PC-9 (cell line): ENCODE data around the gene UBE2D4. TPM values are rescaled to one million over a fixed set of nuclear protein-coding genes. Genes with fewer than 3 reads are reported as not detected.

ENCODE experiments used
- Bru-seq: library from RNA; stranded (reverse); fragments of 400-500 nt; gene quantifications from one replicate; lab custom pipeline; 2021; lab: Mats Ljungman, UMichigan
- BruChase-seq, 2 experiments: library from RNA; stranded (reverse); fragments of 400-500 nt; gene quantifications; one replicate each; lab custom pipeline; 2021; lab: Mats Ljungman, UMichigan
- BruUV-seq: library from RNA; stranded (reverse); fragments of 400-500 nt; replicated peaks from 2 replicates; lab custom pipeline; 2021; lab: Mats Ljungman, UMichigan
- CTCF ChIA-PET: fragments of 300-600 bp; sonication (Branson Sonifier 250); formaldehyde crosslinking; loops from one replicate; lab custom pipeline; 2022; ENCODE audit warnings: antibody characterized with exemption; lab: Charles Lee
- POLR2A ChIA-PET: fragments of 300-600 bp; sonication (Branson Sonifier 250); formaldehyde crosslinking; loops from one replicate; lab custom pipeline; 2022; ENCODE audit warnings: antibody characterized with exemption; ENCODE audit not compliant: unreplicated experiment; lab: Charles Lee
- DNase-seq, 2 experiments: peaks; one replicate each; pipeline versions ENCODE4 v3.0.0 to v3.0.0-alpha.2; 2015 to 2022; ENCODE audit warnings: mixed read lengths in 1 of 2
- H2AFZ ChIP-seq: fragments of 200-600 bp; sonication (generic); 2 replicates; pipeline ENCODE4 v1.8.1; 2017; ENCODE audit warnings: antibody characterized with exemption
- H3F3A ChIP-seq: fragments of 200-600 bp; sonication (generic); 2 replicates; pipeline ENCODE4 v1.8.1; 2017; ENCODE audit warnings: antibody characterized with exemption, mild to moderate bottlenecking, low read depth; ENCODE audit not compliant: insufficient read depth
- H3K27ac ChIP-seq: fragments of 200-600 bp; sonication (generic); 2 replicates; pipeline ENCODE4 v1.6.1; 2016; ENCODE audit warnings: mixed run types
- H3K27me3 ChIP-seq: fragments of 200-600 bp; sonication (generic); 2 replicates; pipeline ENCODE4 v1.6.1; 2016; ENCODE audit warnings: low read depth, mixed run types; ENCODE audit not compliant: insufficient read depth
- H3K36me3 ChIP-seq: fragments of 200-600 bp; sonication (generic); 2 replicates; pipeline ENCODE4 v1.6.1; 2016; ENCODE audit warnings: low read depth, mixed run types
- H3K4me1 ChIP-seq: fragments of 200-600 bp; sonication (generic); replicated peaks from 2 replicates; pipeline ENCODE4 v1.6.1; 2016; ENCODE audit warnings: mixed run types; ENCODE audit not compliant: insufficient read depth
- H3K4me2 ChIP-seq: fragments of 200-600 bp; sonication (generic); 2 replicates; pipeline ENCODE4 v1.6.1; 2017; ENCODE audit warnings: mixed run types
- H3K4me3 ChIP-seq: fragments of 200-600 bp; sonication (generic); 2 replicates; pipeline ENCODE4 v1.6.1; 2016; ENCODE audit warnings: mixed run types
- H3K79me2 ChIP-seq: fragments of 200-600 bp; sonication (generic); 2 replicates; pipeline ENCODE4 v1.6.1; 2017; ENCODE audit warnings: low read depth, mixed run types
- H3K9me2 ChIP-seq: fragments of 200-600 bp; sonication (generic); 2 replicates; pipeline ENCODE4 v1.8.1; 2017; ENCODE audit warnings: mild to moderate bottlenecking; ENCODE audit not compliant: insufficient read depth
- H3K9me3 ChIP-seq: fragments of 200-600 bp; sonication (generic); 2 replicates; pipeline ENCODE4 v1.8.1; 2016; ENCODE audit warnings: low read depth; ENCODE audit not compliant: insufficient read depth
- H4K20me1 ChIP-seq: fragments of 200-600 bp; sonication (generic); 2 replicates; pipeline ENCODE4 v1.8.1; 2017; ENCODE audit not compliant: insufficient read depth
- EZH2 ChIP-seq: fragments of 200-600 bp; sonication (generic); IDR thresholded peaks from 2 replicates; pipeline ENCODE4 v1.8.0; 2017; ENCODE audit warnings: antibody characterized with exemption, low read depth
- intact Hi-C: fragments of 100-400 bp; cut with micrococcal nuclease; formaldehyde crosslinking; loops from one replicate; pipeline ENCODE4 v1.10.0; 2022; ENCODE audit not compliant: unreplicated experiment
- long read RNA-seq: library from polyadenylated mRNA; stranded (forward); transcript quantifications from one replicate; pipeline ENCODE4 v2.0.0, GENCODE V29; 2022
- total RNA-seq: library from RNA; stranded (reverse); gene quantifications from 2 replicates; pipeline ENCODE4 v1.2.3, GENCODE V29; 2021
- TF ChIP-seq, protein P1 (sequence below): fragments of 200-600 bp; sonication (generic); conservative IDR thresholded peaks from 2 replicates; pipeline ENCODE4 v1.6.1; 2017; ENCODE audit warnings: mixed run types, antibody characterized with exemption, mild to moderate bottlenecking, moderate library complexity

Gene UBE2D4
- total RNA-seq = 11.2 and 17.1 TPM in 2 replicates
- percentile 50 among the genes with signal in this experiment for Bru-seq, nascent RNA
- percentile 55 among the genes with signal in this experiment for BruChase-seq, experiment 1, labeled RNA remaining after a 2-hour chase
- BruChase-seq, experiment 2, labeled RNA remaining after a 6-hour chase = percentile 64 among the genes with signal in this experiment
- long read RNA-seq, transcript UBE2D4-201 (7 exons, 3,974 nt) = major isoform, 15 of 31 reads
- long read RNA-seq, partial matches to known transcripts = 1 of 31 reads
- long read RNA-seq, other reads (novel, unspliced or antisense) = 8 of 31 reads

DNA sequence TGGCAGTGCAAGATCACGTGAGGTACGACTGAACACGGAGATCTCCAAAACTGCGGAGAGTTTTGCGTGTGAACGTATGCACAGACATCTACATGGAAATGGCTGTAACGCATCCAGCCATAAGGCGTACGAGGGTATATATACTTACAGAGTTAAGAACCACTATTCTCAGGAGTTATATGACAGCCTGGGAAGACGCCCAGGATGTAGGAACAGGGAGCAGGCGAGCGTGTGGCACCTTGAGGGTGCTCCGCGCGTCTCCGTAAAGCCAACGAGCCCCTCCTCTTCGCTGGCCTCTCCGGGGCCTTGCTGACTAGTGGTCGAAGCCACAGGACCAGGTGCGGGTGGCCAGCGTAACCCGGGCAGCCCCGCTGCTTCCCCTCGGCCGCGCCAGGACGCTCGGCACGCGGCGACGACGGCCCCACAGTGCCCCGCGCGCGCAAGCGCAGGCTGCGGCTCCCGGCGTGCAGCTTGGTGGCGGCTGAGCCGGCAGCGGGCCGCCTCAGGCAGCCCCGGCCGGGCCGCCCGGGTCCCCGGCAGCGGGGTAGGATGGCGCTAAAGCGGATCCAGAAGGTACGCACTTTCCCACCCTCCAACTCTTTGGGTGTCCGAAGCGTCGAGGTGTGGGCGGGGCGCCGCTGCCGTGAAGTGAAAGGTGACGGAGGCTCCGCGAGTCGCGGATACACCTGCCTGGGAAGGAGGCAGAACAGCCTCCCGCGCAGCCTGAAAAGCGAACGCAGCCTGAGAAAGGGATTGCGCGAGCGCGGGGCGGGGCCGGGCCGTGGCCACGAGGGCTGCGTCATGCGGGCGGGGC is at the start of gene UBE2D4:
UBE2D4 (plus strand) TSS at position 453 of the 814 bp plus-strand sequence; CDS start at position 550, 97 bp downstream.
- intact Hi-C loops = loop anchor here (1.0 to 2.0 kb wide), 2 partner anchors 21 to 57 kb away; partner anchors contain the start of gene MRPS24
- POLR2A ChIA-PET = interaction anchor here (0.6 to 0.7 kb wide), 4 partner anchors 19 to 252 kb away, joined by 3 to 6 read pairs (median 4); partner anchors contain the start of gene COA1

DNA sequence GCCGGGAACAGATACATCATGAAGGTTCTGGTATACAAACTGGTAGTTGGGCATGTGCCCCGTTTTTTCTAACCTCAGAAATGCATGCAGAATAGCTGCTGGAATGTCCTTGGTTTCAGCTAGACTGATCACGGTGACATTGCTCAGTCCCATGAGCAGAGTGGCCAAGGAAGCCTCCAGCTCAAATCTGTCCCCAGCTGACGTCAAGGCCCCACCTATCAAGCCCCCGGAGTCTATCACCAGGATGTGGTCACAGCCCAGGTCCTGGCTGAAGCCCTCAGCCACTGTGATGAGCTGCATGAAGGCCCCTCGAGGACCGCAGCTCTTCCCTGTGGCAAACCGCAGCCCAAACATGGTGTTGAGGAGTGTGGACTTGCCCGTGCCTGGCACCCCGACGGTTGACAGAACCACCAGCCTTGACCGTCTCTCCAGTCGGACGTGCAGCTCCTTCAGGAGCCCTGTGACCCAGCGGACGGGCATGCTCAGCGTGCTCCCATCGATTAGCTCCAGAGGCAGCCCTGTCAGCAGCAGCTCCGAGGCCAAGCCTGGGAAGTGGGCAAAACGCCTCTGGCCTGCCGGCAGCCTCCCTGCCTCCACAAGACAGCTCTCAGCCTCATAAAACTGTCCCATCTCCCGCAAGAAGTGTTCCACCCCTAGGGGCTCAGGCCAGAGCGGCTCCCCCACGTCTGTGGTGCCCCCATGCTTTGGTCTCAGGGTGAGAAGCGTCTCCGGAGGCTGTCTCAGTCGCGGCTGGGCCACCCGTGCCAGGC is 49.1 kb upstream of the UBE2D4 start:
- Histone ChIP-seq H3K9me2 (no peaks in the 10 kb centered on the region), H3K27me3 (no peaks in the 10 kb centered on the region), H3K4me3 (no peak overlapping the region), H3K79me2 (no peaks in the 10 kb centered on the region), H3K27ac (no peak overlapping the region), H3K9me3 (no peaks in the 10 kb centered on the region), H4K20me1 (no peaks in the 10 kb centered on the region; the same call in 1 of the 2 replicates), H3K4me2 (no peak overlapping the region), H3K4me1 (peaks cover 31% of the 10 kb centered on the region), H2AFZ (no peak overlapping the region), H3F3A (peaks cover 28% of the 10 kb centered on the region), H3K36me3 (peaks cover 54% of the 10 kb centered on the region)
- BruUV-seq = no TSS peak
- no peak for DNase-seq
- intact Hi-C loops = no loop called here
- POLR2A ChIA-PET = no interaction called here
- TF ChIP-seq, protein P1, sequence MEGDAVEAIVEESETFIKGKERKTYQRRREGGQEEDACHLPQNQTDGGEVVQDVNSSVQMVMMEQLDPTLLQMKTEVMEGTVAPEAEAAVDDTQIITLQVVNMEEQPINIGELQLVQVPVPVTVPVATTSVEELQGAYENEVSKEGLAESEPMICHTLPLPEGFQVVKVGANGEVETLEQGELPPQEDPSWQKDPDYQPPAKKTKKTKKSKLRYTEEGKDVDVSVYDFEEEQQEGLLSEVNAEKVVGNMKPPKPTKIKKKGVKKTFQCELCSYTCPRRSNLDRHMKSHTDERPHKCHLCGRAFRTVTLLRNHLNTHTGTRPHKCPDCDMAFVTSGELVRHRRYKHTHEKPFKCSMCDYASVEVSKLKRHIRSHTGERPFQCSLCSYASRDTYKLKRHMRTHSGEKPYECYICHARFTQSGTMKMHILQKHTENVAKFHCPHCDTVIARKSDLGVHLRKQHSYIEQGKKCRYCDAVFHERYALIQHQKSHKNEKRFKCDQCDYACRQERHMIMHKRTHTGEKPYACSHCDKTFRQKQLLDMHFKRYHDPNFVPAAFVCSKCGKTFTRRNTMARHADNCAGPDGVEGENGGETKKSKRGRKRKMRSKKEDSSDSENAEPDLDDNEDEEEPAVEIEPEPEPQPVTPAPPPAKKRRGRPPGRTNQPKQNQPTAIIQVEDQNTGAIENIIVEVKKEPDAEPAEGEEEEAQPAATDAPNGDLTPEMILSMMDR = no peak
- no peak for TF ChIP-seq EZH2
- CTCF ChIA-PET = no interaction called here

More for the DNA sequence above, at the start of gene UBE2D4:
- CTCF ChIA-PET = interaction anchor here (0.6 to 0.7 kb wide), 2 partner anchors 173 to 1012 kb away, joined by 3 read pairs; no protein-coding TSS in a partner anchor
- BruUV-seq = TSS peak; percentile 79
- no peaks in the 10 kb centered on the region for H3K9me3 ChIP-seq
- peak within 1 kb of the TSS; percentile 85 for H3K4me2 ChIP-seq
- no peaks in the 10 kb centered on the region for H3K36me3 ChIP-seq
- no peaks in the 10 kb centered on the region for H3K27me3 ChIP-seq
- DNase-seq = peak; percentile 87 to 92
- peaks cover 21% of the 10 kb centered on the region; the same call in 1 of the 2 replicates for H3F3A ChIP-seq
- peak within 1 kb of the TSS; percentile 84 for H3K27ac ChIP-seq
- peaks cover 21% of the 10 kb centered on the region for H3K4me1 ChIP-seq
- H3K4me3 ChIP-seq = peak within 1 kb of the TSS; percentile 84
- H4K20me1 ChIP-seq = no peaks in the 10 kb centered on the region
- TF ChIP-seq, protein P1 = no peak
- TF ChIP-seq EZH2 = no peak
- H2AFZ ChIP-seq = peak within 1 kb of the TSS; percentile 90
- H3K9me2 ChIP-seq = no peaks in the 10 kb centered on the region
- H3K79me2 ChIP-seq = peaks cover 22% of the 10 kb centered on the region; the same call in 1 of the 2 replicates
